HG03565 (cell line): Measurements from ENCODE around the gene PRELID2.
"Not testable (repeated sequence)": the region's sequence is repeated elsewhere in the genome, so short reads cannot be mapped to it uniquely, and the experiment has no call there.

Source experiments
- ATAC-seq: cut with Tn5 transposase; IDR thresholded peaks from one replicate; pipeline ENCODE4 v1.9.1; 2021; ENCODE audit warnings: mild to moderate bottlenecking, moderate library complexity; ENCODE audit not compliant: unreplicated experiment

PRELID2 gene

DNA sequence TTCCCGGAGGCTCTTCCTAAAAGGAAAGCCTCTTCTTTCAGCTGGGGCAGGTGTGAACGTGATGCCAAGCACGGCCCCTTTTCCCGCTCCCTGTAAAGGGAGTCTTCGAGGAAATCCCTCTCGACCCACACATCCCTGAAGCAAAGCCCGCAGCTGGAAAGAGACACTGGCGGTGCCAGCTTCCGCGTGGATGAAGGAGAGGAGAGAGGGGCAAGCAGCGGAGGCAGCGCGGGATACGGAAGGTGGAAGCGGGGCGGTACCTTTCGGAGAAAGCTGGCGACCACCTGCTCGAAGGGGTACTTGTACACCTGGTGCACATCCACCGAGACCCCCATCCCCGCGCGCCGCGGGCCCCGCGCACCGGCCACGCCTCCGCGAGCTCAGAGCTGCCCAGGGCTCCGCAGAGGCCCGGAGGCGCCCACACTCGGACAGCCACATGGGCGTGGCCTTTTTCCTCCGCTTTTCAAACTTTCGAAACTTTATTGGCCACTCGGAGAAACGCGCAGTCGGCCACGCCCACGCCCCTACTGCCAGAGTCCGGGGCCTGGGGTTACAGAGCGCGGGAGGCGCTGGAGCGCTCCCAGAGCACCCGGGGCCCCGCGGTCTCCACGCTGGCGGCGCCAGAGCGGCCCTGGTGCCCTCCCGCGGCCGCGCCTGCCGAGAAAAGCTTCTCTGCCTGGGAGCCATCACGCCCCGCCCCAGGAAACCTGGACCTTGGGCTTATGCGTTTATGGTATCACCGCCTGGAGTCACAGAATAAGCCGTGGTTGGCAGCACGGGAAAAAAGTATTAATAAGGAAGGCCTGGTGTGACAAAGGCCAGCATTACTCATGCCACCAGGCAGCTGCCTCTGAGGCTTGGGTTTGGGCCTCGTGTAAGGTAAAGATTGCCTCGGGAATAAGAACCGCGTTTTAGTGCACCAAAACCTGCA lies at the start of gene PRELID2:
PRELID2 (minus strand) TSS at position 426 of the 931 bp plus-strand sequence; CDS start at position 335, 91 bp downstream.
- peak; percentile 76 for ATAC-seq

DNA sequence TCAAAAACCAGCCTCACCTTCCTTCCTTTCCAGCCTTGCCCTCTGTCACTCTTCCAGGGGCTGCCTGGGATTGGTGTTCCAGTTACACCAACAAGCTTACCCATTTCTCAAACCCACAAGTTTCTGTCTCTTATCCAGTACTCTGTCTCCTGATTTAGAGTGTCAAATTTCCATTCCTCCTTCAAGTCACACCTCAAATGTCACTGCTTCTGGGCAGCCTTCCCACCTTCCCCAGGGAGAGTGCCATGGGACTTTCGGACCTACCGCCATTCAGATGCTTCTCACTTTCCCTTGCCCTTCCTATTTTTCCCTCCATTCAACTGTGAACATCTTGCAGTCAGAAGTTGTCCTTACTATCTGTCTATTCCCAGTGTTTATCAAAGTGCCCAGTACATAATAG lies 39.6 kb upstream of the PRELID2 start:
- no peak for ATAC-seq

DNA sequence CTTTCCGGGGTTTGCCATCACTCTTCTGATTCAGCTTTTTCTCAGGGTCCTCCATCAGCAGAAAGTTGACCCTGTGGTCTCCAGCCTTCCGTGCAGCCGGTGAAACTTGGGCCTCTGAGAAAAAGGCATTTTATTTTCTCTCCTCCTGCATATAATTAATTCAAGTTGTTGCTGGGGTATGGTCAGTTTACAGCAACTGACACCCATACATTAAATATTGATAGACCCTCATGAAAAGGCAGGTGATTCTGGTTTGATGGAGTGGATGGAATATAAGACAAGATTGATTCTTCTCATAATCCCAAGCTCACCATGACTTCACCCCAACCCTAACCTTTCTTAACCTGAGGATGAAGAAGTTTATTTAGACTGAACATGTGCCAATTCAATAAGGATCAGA lies 37.8 kb upstream of the PRELID2 start, which contains the start of gene GRXCR2:
GRXCR2 (minus strand) TSS at position 101 of the 400 bp plus-strand sequence; CDS start at position 55, 46 bp downstream.
- no peak for ATAC-seq

DNA sequence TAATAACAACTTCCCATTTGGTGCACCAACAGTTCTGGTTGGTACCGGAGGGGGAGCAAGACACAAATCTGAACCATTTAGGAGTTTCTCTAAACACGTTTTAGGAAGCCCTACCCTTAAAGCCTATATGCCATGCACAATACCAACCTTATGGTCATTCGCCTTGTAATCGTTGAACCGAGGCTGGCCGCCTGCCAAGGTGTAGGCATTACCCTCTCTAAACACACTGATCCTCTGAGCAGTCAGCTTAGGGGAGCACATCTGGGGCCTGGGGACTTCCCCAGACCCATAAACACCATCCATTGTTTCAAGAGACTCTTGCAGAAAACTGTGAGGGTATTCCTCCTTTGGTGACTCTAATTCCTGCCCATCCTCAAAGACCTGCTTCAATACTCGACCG lies 37.3 kb upstream of the PRELID2 start:
- ATAC-seq, result no peak

DNA sequence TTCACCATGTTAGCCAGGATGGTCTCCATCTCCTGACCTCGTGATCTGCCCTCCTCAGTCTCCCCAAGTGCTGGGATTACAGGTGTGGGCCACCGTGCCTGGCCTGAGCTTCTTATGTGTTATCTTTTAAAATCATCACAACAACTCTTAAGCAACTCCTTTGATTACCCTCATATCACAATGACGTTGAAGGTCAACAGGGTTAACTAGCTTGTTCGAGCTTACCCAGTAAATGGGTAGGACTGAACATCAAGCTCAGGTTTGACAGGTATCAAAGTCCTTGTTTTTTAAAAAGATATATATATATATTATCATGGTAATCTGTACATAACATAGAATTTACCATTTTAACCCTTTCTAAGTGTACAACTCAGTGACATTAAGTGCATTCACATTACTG lies 34.6 kb upstream of the PRELID2 start:
- ATAC-seq, result no peak

DNA sequence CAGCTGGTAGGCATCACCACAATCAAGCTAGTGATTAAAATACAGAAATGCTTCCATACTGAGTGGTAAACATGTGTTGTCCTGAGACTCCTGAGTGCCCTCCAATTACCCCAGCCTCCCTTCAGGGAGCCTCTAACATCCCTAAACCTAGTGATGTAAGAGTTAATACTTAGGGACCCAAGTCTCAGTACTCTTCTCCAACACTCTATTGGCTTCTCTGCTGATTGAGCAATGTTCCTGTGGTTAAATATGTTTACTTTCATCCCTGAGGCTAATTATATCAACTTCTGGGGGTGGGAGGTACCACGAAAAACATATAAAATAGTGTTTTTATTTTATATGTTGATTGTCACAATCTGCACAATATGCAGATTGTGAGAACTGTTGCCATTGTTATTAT lies 32.7 kb upstream of the PRELID2 start:
- no peak for ATAC-seq

DNA sequence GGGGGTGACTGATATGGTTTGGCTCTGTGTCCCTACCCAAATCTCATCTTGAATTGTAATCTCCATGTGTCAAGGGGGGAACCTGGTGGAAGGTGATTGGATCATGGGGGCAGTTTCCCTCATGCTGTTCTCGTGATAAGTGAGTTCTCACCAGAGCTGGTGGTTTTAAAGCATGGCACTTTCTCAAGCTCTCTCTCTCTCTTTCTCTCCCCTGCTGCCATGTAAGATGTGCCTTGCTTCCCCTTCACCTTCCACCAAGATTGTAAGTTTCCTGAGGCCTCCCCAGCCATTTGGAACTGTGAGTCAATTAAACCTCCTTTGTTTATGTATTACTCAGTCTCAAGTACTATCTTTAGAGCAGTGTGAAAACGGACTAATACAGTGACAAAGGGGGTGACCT lies 29.3 kb upstream of the PRELID2 start:
- ATAC-seq, result not testable (repeated sequence)

DNA sequence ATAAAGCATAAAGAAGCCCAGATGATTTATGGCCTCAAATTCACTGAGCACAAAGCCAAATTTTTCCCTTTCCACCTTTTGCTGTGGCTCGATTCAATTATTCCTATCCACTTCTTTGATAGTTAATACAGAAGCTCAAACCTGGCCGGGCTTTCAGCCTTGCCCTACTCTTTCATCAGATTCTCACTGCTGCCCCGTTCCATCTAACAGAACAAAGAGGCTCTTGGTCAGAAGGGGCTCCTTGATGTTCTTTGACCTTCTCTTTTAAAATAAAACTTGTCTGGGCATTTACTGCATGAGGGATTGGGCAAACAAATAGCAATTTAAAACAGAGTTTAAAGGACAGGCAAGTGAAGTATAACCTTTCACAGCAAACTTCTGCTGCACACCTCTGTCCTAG lies 27.9 kb upstream of the PRELID2 start:
- ATAC-seq, result no peak

DNA sequence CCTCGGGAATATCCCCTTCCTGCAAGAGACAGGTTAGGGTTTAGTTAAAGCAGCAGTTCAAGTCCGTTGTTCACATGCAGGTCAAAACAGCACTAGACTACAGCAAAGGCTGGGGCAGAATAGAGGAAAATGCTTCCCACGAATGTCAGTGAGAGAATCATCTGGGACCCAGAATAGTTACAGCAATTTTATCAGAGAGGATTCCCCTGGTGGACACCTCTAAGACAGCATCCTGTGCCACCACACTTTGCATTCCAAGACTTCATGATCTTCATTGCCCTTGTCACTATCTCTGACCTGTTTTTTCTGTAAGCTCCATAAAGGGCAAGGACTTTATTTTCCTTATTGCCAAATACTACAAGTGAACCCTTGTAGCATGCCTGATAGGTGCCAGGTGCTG lies 24.8 kb upstream of the PRELID2 start:
- no peak for ATAC-seq

DNA sequence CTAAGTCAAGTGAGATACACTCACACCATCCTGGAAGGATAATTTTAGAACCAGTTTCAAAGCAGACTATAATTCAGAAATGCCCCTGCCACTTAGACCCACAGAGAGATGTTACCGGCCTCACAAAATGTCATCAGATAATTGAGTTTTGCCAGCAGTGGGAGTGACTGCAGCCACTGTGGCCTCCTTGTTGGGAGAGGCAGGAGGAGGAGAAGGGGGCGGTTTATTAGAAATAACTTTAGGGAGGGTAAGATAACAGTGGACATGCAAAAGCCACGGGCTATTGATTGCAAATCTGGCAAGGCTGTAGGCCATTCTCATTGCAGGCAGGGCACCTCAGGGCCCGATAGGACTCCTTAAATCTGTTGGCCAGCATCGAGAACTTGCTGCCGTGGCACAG lies 24.3 kb upstream of the PRELID2 start:
- no peak for ATAC-seq

DNA sequence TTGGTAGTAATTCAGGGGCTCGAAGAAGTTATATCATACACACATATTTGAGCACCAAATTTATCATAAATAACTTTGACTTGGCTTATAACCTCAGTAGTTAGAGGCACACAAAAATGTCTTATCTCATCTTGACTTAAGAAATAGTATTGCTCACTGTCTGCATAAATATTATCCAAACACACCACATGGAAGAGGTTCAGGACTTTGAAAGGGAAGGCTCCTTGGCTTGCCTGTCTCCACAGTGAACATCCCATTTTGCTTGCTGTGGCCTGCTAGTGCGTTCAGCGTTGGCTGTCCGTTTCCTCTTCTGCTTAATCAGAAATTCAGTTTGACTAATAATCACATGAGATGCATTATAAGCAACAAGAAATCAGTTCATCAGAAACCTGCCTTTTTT lies 23.8 kb upstream of the PRELID2 start:
- ATAC-seq, result no peak

DNA sequence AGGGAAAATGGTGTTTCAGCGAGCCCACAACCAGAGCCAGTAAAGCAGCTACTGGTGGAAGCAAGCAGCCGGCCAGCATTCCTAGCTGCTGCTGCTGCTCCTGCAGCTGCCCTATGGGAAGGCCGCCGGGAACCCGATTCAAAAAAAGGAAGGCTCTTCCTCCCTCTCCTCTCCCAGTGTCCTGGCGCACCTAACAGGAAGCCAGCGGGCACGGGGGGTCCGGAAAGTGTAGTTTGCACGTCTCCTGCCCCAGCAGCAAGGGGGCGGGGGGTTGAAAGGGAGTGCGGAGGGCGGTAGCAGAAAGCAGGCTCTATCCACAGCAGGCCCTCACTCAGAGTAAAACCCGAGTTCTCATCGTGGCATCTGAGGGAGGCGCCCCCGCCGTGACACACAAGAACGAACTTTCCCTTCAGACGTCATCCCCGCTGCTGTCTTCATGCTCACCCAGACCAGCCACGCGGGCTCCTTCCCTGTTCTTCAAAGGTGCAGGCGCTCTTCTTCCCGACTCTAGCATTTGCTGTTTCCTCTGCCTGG lies 21.2 kb upstream of the PRELID2 start:
- no peak for ATAC-seq

DNA sequence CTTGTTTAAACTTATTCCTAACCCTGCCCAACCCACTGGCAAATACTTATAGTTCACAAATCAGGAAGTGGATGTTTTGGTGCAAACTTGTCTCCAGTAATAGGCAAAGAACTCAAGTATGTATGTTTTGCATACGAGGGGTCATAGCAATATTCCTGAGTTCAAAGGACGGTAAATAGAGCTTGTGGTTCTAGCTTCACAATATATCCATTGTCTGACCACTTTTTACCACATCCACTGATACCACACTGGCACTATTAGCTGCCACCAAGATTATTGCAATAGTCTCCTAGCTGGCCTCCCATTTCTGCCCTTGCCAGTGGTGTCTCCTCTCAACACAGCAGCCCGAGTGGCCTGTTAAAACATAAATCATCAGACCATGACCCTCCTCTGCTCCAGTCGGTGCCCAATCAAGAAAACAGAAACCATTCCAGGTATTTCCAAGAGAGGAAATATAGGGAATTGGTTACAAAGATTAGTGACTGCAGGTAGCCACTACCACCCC lies 20.7 kb upstream of the PRELID2 start:
- ATAC-seq, result no peak

DNA sequence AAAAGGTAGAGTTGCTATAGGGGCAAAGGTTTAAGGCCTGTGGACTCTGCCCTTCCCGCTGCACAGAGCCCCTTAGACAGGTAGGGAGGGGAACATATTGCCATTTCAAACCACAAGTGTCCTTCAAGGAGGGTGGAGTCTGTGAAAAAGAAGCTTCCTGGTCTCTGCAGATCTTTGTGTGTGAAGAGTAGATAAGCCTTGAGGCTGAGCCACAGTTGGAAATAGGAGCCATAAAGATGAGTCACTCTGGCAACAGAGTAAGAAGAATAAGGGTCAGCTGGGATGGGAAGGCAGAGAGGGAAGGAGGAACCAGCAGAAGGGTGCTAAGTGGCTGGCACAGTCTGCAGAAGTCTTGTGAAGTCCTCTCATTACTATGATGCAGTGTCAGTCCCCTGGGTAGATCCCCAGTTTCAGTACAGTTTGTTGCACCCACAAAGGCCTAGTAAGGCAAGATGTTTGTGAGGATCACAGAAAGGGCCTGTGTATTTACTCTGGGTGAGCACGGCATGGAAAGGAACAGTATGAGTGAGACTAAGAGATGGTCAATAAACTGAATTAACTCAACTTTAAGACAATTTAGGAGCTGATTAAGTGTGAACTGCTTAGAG lies 19.6 kb upstream of the PRELID2 start:
- ATAC-seq, result no peak

DNA sequence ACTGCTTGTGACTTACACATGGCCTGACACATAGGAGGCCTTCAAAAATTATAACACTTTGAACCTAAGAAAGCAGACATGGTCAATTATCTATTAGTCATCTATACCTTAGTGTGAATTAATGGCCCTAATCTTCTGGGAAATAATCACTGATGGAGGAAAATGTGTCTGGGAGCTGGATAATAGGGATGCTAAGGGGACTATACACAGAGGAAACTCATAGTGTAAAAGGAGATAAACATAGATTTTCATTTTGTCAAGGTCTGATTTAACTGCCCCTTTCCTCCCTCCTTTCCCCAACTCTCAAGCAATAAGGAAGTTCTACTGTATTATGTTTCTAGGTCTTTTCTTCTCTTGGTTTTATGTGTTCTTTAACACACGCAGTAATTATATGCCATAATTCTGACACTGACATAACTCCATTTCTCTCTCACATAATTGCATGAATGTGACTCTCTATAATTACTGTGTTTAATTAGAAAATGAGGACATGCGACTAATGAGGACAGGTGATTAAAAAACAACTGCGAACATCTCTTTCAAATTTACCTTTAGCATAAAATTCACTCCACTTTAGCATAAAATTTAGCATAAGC lies 18.7 kb upstream of the PRELID2 start:
- no peak for ATAC-seq

DNA sequence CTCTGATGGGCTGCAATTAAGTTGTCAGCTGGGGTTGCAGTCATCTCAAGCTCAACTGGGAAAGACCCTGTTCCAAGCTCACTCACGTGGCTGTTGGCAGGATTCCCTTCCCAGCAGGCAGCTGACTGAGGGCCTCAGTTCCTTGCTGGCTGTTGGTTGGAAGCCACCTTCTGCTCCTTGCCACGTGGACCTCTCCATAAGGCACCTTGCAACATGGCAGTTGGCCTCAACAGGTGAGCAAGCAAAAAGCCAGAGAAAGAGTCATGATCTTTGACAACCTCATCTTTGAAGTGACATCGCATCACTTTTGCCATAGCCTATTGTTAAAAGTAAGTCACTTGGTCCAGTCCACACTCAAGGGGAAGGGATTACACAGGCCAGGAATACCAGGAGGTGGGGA lies 17.8 kb upstream of the PRELID2 start:
- no peak for ATAC-seq

DNA sequence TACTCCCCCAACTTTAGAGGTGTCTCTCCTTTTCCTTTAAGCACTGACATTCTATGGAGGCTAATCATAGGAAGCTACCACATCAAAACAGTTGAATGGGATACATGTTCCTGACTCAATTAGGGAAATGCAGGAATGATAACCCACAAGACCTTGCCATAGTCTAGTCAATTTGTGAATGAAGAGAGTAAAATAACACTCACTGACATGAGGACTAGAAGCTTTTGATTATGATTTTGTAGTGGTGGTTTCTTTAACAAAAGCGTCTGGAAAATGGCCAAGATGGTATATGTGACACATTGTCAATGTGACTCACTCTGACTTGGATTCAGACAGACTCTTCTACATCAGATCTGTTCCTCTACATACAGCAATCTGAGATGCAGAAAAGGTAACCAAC lies 13.7 kb upstream of the PRELID2 start:
- no peak for ATAC-seq

DNA sequence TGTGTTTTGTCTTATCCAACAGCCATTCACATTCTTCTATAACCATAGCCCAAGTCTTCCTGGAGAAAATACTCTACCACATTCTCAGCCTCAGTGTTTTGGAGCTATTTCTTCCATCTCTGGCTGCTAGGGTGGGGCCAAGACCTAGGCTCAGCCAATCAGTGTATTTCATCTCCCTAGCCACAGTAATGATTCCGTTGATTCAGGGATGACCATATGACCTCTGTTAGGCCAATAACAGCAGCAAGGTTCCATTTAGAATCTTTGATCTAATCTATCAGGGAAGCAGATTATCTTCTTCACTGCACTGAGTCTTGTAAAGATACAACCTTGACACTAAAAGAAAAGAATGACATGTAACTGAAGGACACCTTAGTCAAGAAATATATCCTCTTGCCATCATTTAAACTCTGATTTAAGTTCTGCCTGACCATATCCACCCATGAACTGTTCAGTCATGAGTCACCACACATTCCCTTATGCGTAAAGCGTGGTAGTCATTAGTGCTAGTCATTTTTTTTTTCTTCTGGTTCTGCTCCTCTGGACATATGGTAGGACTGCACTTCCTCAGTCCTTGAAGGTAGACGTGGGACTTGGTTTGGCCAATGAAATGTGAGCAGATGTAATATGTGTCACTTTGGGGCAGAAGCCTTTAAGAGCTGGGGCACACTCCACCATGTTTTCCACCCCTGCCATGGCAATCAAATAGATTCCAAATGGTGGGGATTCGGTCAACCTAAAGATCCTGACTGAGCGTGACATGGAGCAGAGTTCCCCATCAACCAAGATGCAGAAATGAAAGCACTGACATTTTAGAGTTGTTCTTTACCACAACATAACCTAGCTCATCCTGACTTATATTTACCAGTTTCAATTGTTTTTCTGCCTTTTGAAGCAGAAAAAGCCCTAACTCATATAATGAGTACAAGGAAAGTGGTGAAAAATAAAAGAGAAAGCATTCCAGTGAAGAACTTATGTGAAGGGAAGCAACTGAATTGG lies 12.7 kb upstream of the PRELID2 start:
- no peak for ATAC-seq

DNA sequence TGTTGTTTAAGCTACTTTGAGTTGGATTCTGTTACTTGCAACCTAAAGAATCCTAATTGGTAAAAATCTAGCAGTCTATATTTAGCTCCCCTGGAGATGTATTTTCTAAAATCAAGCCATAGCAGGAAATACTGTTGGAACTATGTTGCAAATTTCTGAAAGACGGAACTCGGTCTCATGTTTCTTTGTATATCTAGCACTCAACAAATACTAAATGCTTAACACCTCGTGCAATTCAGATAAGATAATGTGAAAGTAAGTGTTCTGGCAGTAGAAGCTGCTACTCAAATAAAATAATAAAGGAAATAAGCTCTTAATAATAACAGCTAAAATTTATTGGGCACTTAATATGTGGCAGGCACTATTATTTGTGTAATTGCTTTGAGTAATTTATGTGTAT lies 10.9 kb upstream of the PRELID2 start:
- ATAC-seq, result no peak

DNA sequence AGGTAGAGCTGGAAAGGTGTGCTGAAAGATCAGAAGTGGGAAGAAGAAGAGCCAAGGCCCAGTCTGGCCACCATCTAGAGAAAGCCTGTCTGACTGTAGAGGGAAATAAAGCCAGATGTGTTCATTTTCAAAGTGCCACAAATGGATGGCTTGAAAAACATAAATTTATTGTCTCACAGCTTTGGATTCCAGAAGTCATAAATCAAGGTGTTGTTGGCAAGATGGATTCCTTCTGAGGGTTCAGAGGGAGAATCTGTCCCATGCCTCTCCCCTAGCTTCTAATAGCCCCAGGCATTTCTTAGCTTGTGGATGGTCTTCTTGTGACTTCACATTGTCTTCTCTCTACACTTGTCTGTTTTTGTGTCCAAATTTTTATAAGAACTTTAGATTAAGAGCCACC lies 6.2 kb upstream of the PRELID2 start:
- no peak for ATAC-seq
